Neural progenitor cell (in vitro differentiated cells): Measurements from ENCODE around the gene RARRES1. TPM values are rescaled to one million over a fixed set of nuclear protein-coding genes. Genes with fewer than 3 reads are reported as not detected.
A peak's percentile ranks its signal among the peaks of the same experiment; 100 is the strongest.

ENCODE experiments used
- DNase-seq: peaks from one replicate; pipeline ENCODE4 v3.0.0-alpha.2; 2016; ENCODE audit warnings: low spot score
- H2AFZ ChIP-seq: fragments of 200-600 bp; sonication (generic); replicated peaks from 2 replicates; pipeline ENCODE4 v1.6.1; 2016; ENCODE audit warnings: antibody characterized with exemption
- H3F3A ChIP-seq: fragments of 200-600 bp; sonication (generic); 2 replicates; pipeline ENCODE4 v1.6.1; 2016; ENCODE audit warnings: antibody characterized with exemption, low read depth
- H3K27ac ChIP-seq: fragments of 200-600 bp; sonication (generic); 2 replicates; pipeline ENCODE4 v1.5.1; 2016; ENCODE audit warnings: mild to moderate bottlenecking
- H3K27me3 ChIP-seq: fragments of 200-600 bp; sonication (generic); 2 replicates; pipeline ENCODE4 v1.6.1; 2016; ENCODE audit warnings: mild to moderate bottlenecking, moderate library complexity
- H3K36me3 ChIP-seq: fragments of 200-600 bp; sonication (generic); 2 replicates; pipeline ENCODE4 v1.5.1; 2016
- H3K4me1 ChIP-seq: fragments of 200-600 bp; sonication (generic); 2 replicates; pipeline ENCODE4 v1.6.1; 2016; ENCODE audit warnings: mixed run types
- H3K4me2 ChIP-seq: fragments of 200-600 bp; sonication (generic); 2 replicates; pipeline ENCODE4 v1.6.1; 2016
- H3K4me3 ChIP-seq: fragments of 200-600 bp; sonication (generic); 2 replicates; pipeline ENCODE4 v1.5.1; 2016
- H3K79me2 ChIP-seq: fragments of 200-600 bp; sonication (generic); 2 replicates; pipeline ENCODE4 v1.6.1; 2016; ENCODE audit warnings: low read depth
- H3K9ac ChIP-seq: fragments of 200-600 bp; sonication (generic); 2 replicates; pipeline ENCODE4 v1.6.1; 2016
- H3K9me3 ChIP-seq: fragments of 200-600 bp; sonication (generic); 2 replicates; pipeline ENCODE4 v1.5.1; 2016; ENCODE audit warnings: low read depth
- H4K20me1 ChIP-seq: fragments of 200-600 bp; sonication (generic); 2 replicates; pipeline ENCODE4 v1.6.1; 2016; ENCODE audit warnings: low read depth
- H3K27ac Mint-ChIP-seq: 3 replicates; pipeline ENCODE4 v1.8.0; 2021; ENCODE audit warnings: mixed read lengths
- H3K27me3 Mint-ChIP-seq: 2 replicates; pipeline ENCODE4 v1.8.0; 2022; ENCODE audit warnings: low read depth, mild to moderate bottlenecking, inconsistent platforms, moderate library complexity, mixed read lengths; ENCODE audit not compliant: insufficient read depth
- H3K36me3 Mint-ChIP-seq: 3 replicates; pipeline ENCODE4 v1.8.0; 2021; ENCODE audit warnings: mixed read lengths
- H3K4me1 Mint-ChIP-seq: 3 replicates; pipeline ENCODE4 v1.8.0; 2021; ENCODE audit warnings: mixed read lengths
- H3K4me3 Mint-ChIP-seq: 3 replicates; pipeline ENCODE4 v1.8.0; 2021; ENCODE audit warnings: mild to moderate bottlenecking, moderate library complexity, mixed read lengths
- H3K9me3 Mint-ChIP-seq: 3 replicates; pipeline ENCODE4 v1.8.0; 2020; ENCODE audit warnings: mixed read lengths
- EZH2 ChIP-seq: fragments of 200-600 bp; sonication (generic); IDR thresholded peaks from 2 replicates; pipeline ENCODE4 v1.6.1; 2017; ENCODE audit warnings: antibody characterized with exemption, mild to moderate bottlenecking, moderate library complexity
- EZH2phosphoT487 ChIP-seq: fragments of 200-600 bp; sonication (generic); IDR thresholded peaks from 2 replicates; pipeline ENCODE4 v1.6.1; 2017; ENCODE audit warnings: antibody characterized with exemption
- total RNA-seq: library from RNA; depleted of rRNA; stranded (reverse); fragments of >200 nt; gene quantifications from 2 replicates; pipeline ENCODE4 v1.2.3, GENCODE V29; 2015; ENCODE audit warnings: low replicate concordance
- TF ChIP-seq, protein P1 (sequence below): fragments of 200-600 bp; sonication (generic); IDR thresholded peaks from 2 replicates; pipeline ENCODE4 v1.5.1; 2017; ENCODE audit warnings: antibody characterized with exemption, mild to moderate bottlenecking

Gene RARRES1
- total RNA-seq, 1 donor from 2014 or later = 0.21 TPM

GRCh38 chr3:158659454-158660237 is 72.6 kb downstream of the RARRES1 start:
- H3K9me3 ChIP-seq = no peaks in the 10 kb centered on the region
- peak; percentile 66 for DNase-seq
- H3K4me2 ChIP-seq = no peak overlapping the region
- no peaks in the 10 kb centered on the region for H3K4me1 Mint-ChIP-seq
- H3K27ac Mint-ChIP-seq = no peak overlapping the region
- H4K20me1 ChIP-seq = no peaks in the 10 kb centered on the region
- peaks cover 8% of the 10 kb centered on the region for H3K36me3 Mint-ChIP-seq
- no peak overlapping the region for H3K27ac ChIP-seq
- H3K27me3 ChIP-seq = no peaks in the 10 kb centered on the region
- peaks cover 2% of the 10 kb centered on the region for H3K27me3 Mint-ChIP-seq
- no peaks in the 10 kb centered on the region for H3K4me1 ChIP-seq
- H3K9ac ChIP-seq = no peak overlapping the region
- no peak overlapping the region for H2AFZ ChIP-seq
- peaks cover 4% of the 10 kb centered on the region for H3K36me3 ChIP-seq
- no peaks in the 10 kb centered on the region for H3F3A ChIP-seq
- no peak overlapping the region for H3K4me3 ChIP-seq
- no peaks in the 10 kb centered on the region for H3K9me3 Mint-ChIP-seq
- no peak for TF ChIP-seq EZH2
- TF ChIP-seq, protein P1, sequence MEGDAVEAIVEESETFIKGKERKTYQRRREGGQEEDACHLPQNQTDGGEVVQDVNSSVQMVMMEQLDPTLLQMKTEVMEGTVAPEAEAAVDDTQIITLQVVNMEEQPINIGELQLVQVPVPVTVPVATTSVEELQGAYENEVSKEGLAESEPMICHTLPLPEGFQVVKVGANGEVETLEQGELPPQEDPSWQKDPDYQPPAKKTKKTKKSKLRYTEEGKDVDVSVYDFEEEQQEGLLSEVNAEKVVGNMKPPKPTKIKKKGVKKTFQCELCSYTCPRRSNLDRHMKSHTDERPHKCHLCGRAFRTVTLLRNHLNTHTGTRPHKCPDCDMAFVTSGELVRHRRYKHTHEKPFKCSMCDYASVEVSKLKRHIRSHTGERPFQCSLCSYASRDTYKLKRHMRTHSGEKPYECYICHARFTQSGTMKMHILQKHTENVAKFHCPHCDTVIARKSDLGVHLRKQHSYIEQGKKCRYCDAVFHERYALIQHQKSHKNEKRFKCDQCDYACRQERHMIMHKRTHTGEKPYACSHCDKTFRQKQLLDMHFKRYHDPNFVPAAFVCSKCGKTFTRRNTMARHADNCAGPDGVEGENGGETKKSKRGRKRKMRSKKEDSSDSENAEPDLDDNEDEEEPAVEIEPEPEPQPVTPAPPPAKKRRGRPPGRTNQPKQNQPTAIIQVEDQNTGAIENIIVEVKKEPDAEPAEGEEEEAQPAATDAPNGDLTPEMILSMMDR = peak; percentile 74
- H3K79me2 ChIP-seq = no peaks in the 10 kb centered on the region
- H3K4me3 Mint-ChIP-seq = no peak overlapping the region

- Histone ChIP-seq H3K27me3 (no peaks in the 10 kb centered on the region), H3K36me3 (peaks cover 4% of the 10 kb centered on the region), H3F3A (no peaks in the 10 kb centered on the region), H3K79me2 (no peaks in the 10 kb centered on the region), H3K9ac (no peak overlapping the region), H3K4me2 (no peak overlapping the region), H3K9me3 (no peaks in the 10 kb centered on the region), H3K4me1 (no peaks in the 10 kb centered on the region), H3K4me3 (no peak overlapping the region), H3K27ac (no peak overlapping the region), H4K20me1 (no peaks in the 10 kb centered on the region), H2AFZ (no peak overlapping the region)
- H3K27me3 Mint-ChIP-seq = peaks cover 2% of the 10 kb centered on the region
- TF ChIP-seq EZH2 (no peak), EZH2phosphoT487 (no peak)
- TF ChIP-seq, protein P1 = no peak
- no peak for DNase-seq
- H3K4me3 Mint-ChIP-seq = no peak overlapping the region
- no peaks in the 10 kb centered on the region for H3K9me3 Mint-ChIP-seq
- no peak overlapping the region for H3K27ac Mint-ChIP-seq
- peaks cover 4% of the 10 kb centered on the region for H3K36me3 Mint-ChIP-seq
- H3K4me1 Mint-ChIP-seq = no peaks in the 10 kb centered on the region
Observed at GRCh38 chr3:158658889-158659288, 73.4 kb downstream of the RARRES1 start.

DNA sequence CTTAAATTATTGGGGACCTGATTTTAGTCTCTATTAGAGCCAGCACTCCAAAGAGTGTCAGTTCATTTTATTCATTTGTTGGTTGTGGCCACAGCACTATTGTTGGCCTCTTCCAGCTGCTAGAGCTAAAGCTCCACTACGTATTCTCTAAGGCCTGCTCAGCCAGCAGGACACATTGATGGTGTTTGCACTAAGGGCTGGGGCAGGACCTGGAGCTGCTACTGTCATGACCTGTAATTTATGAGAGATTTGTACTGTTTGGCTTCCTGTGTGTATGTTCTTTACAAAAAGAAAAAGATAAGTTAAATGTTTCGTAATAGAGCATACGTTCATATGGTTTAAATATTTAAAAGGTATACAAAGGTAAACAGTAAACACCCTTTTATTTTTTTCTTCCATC is 79.8 kb downstream of the RARRES1 start:
- Histone ChIP-seq H3K9me3 (no peaks in the 10 kb centered on the region), H3K4me3 (no peak overlapping the region), H3K9ac (no peak overlapping the region), H3K4me2 (no peak overlapping the region), H3K27me3 (no peaks in the 10 kb centered on the region), H3K79me2 (no peaks in the 10 kb centered on the region), H2AFZ (no peak overlapping the region), H3F3A (no peaks in the 10 kb centered on the region), H3K36me3 (peaks cover 9% of the 10 kb centered on the region), H3K27ac (no peak overlapping the region), H3K4me1 (no peaks in the 10 kb centered on the region), H4K20me1 (no peaks in the 10 kb centered on the region)
- Mint-ChIP-seq H3K27ac (no peak overlapping the region), H3K9me3 (no peaks in the 10 kb centered on the region), H3K27me3 (no peaks in the 10 kb centered on the region), H3K4me1 (no peaks in the 10 kb centered on the region), H3K4me3 (no peak overlapping the region), H3K36me3 (peaks cover 3% of the 10 kb centered on the region)
- no peak for DNase-seq
- TF ChIP-seq, protein P1 = no peak
- no peak for TF ChIP-seq EZH2
- TF ChIP-seq EZH2phosphoT487 = no peak
